ENCODE measurements around the gene ARHGEF17.

ARHGEF17 gene

GRCh38 chr11:73360743-73361369 is 52.8 kb downstream of the ARHGEF17 start:
- DNase-seq = no peak

- no peak for DNase-seq
Measured at GRCh38 chr11:73361953-73362776, 54.1 kb downstream of the ARHGEF17 start.

GRCh38 chr11:73363147-73363546 is 55.1 kb downstream of the ARHGEF17 start:
- DNase-seq = no peak

DNA sequence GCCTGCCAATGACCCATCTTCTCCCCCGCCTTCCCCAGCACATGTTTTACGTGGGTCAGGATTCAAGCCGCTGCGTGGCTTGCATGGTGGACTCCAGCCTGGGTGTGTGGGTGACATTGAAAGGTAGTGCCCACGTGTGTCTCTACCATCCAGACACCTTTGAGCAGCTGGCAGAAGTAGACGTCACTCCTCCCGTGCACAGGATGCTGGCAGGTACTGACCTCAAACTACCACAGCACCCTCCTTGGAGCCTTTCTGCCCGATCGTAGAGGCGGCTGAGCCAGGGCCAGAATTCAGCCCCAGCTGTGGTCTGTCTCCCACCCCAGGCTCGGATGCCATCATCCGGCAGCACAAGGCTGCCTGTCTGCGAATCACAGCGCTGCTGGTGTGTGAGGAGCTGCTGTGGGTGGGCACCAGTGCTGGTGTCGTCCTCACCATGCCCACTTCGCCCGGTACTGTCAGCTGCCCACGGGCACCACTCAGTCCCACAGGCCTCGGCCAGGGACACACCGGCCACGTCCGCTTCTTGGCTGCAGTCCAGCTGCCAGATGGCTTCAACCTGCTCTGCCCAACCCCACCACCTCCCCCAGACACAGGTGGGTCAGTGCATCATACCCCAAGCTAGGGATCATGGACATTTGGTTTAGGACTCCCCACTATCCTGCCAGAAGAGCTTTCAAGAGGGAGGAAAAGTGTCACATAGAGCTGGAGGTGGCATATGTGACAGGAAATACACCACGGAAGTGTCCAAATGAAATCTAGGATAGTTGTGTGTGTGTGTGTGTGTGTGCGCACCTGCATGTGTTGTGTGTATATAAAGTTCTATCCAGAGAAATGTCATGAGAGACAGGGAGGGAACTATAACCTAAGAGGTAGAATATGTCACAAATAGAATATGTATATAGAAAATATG is 57.5 kb downstream of the ARHGEF17 start:
- DNase-seq = no peak

DNA sequence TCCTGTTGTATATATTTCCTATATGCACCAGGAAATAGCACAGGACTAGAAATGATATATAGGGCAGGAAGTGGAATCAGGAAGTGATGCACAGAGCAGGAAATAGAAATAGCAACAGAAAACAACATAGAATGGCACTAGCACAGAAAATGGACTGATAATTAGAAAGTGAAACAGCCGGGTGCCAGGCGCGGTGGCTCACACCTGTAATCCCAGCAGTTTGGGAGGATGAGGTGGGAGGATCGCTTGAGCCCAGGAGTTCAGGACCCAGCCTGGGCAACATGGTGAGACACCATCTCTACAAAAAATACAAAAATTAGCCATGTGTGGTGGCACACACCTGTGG is 58.2 kb downstream of the ARHGEF17 start:
- DNase-seq = no peak

- DNase-seq = no peak
Measured at GRCh38 chr11:73366953-73367352, 58.9 kb downstream of the ARHGEF17 start.

GRCh38 chr11:73367482-73368024 is 59.5 kb downstream of the ARHGEF17 start:
- DNase-seq = peak; percentile 44

- DNase-seq = no peak
Measured at GRCh38 chr11:73372375-73372993, 64.4 kb downstream of the ARHGEF17 start.

GRCh38 chr11:73374151-73374550 is 66.1 kb downstream of the ARHGEF17 start:
- DNase-seq = no peak

DNA sequence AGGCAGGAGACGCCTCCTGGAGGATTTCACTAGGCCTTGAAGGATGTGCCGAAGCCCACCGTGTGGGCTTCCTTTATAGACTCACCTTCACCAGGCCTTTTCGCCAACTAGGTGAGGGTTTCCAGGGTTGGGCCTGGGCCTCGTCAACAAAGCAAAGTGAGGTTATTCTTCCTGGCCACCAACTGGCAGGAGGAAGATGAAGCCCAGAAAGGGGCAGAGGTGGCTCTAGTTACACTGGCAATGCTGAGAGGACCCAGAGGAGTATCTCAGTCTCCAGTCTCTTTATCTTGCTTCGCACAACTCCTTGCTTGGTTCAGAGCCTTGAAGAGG is 67.7 kb downstream of the ARHGEF17 start:
- no peak for DNase-seq

GRCh38 chr11:73376160-73376802 is 68.2 kb downstream of the ARHGEF17 start, which contains the start of gene RELT:
TSS of gene RELT (plus strand) at chr11:73376399. CDS start at chr11:73389137, 12,738 bp downstream.
- peak; percentile 94 for DNase-seq

DNA sequence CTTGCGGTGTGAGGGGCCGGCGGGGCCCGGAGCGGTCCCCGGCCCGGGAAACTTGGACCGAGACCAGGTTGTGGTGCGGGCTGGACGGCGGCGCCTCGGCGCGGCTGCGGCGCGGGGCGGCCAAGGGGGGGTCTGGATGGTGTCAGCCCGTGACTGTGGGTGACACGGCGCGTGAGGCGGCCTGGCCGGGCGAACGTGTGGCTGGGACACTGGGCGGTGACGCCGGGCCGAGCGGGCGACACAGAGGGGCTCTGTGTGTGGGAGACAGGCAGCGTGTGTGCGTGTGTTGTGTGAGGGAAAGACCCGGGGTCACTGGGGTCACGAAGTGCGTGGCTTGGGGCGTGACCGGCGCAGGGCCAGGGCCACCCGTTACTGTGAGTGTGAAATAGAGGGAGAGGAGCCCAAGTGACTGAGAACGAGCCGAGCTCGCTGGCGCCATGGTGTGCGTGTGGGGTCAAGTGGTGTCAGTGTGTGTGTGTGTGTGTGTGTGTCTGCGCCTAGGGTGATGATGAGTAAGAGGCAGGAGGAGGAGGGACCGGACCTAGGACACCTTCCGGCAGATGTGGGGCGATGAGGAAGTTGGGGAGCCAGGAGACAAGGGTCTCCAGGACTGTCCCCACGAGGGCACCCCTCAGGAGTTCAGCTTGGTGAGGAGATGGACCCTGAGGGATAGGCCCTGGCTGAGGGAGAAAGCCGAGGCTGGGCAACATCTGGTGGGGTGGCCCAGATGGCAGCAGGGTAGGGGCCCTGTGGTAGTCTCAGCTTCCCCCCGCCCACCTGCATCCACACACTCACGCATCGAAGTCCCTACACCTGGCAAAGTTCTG is 68.9 kb downstream of the ARHGEF17 start:
- DNase-seq = peak; percentile 76

DNA sequence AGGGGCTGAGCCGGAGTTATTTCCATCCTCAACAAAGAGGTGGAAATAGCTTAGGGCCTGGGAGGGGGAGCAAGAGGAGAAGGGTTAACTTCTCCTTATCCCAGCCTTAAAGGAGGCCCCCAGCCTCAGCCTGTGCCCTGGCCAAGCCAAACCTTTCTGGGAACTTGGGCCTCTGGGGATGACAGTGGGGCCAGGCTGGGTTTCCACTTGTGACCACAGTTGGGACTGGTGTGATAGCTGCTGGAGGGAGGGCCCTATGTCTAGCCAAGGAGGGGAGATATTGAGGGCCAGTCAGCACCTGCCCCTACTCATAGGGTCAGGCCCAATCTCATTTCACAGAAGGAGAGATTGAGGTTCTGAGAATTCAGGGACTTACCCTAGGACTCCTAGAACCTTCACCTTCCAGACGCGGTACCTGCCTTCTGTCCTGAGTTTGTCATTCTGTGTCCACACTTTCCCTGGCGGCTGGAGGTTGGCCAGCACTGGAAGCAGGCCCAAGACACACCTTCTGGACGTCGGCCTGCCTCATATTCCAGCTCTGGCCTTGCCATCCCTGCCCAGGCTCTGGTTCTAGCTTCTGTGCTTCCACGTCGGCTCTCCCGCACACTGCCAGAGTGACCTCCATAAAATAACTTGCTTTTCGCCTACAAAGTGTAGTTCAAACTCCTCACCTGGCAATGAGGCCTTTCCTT is 71.3 kb downstream of the ARHGEF17 start:
- no peak for DNase-seq

- DNase-seq = no peak
Measured at GRCh38 chr11:73380331-73380730, 72.3 kb downstream of the ARHGEF17 start.

DNA sequence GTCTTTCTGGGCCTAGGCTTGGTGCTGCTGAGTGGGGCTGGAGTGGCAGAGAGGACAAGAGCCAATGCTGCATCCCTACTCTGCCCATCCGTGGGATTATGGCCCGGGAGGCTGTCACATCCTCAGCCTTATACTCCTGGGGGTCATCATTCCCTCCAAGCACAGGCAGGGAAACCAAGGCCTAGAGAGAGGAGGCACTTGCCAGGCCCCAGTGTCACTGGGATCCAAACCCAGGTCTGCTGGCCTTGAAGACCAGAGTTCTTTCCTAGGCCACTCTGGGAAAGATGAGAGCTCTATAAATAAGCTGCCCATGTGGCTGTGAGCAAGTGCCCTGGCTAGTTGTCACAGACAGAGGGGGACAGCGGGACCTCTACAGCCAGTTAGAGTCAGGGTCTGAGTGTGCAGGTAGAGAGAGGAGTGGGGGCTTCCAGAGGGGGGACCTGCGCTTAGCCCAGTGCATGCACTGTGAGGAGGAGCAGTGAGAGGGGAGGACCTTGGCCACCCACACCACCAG is 72.9 kb downstream of the ARHGEF17 start:
- DNase-seq = no peak

DNA sequence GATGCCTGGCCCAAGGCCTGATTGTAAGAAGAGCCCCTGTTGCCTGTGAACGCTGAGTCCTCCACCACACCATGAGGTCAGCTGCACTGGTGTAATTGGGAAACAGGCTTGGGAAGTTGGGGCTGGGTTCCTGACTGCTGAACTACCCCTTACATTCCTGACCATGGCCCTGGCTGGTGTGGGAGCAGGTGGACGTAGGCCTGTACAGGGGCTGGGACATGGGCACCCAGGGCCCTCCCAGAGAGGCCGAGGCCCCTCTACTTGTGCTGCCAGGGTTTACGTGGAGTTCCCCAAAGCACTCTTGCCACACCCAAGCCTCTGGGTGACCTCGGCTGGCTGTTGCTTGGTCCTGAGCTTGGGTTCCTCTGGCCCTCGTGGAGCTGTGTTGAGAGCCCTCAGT is 73.5 kb downstream of the ARHGEF17 start:
- DNase-seq = no peak

DNA sequence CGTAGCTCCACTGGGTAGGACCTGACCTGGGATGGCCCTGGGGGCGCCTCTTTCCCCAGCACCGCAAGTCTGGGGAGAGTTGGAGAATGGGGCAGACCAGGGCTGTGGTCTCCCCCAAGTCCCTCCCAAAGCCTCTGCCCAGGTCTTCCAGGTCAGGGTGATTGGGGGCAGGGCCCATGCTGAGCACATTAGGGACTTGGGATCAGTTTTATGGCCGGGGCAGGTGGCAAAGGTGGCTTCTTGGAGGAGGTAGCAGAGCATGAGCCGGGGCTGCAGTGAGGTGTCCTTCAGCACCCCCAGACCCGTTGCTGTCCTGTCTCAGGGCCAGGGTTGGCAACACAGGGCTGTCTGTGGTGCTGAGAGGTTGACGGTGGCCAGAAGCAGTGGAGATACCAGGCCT is 74.1 kb downstream of the ARHGEF17 start:
- no peak for DNase-seq

DNA sequence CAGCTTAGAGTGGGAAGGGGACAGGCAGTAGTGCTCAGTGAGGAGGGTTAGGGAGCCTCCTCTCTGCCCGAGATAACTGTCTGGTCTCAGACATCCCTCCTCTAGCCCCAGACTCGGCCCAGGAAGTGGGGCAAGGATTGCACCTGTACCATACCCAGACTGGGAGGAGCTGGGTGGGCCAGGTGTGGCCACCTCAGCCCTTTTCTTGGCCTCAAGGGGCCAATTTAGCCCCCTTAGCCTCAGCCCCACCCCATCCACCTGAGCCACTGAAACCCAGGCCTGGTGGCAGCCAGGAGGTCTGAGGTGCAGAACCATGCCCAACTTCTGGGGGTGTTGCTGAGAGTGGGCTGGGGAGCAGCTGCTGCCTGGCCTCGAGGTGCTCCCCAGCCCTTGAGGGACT is 74.7 kb downstream of the ARHGEF17 start:
- no peak for DNase-seq

DNA sequence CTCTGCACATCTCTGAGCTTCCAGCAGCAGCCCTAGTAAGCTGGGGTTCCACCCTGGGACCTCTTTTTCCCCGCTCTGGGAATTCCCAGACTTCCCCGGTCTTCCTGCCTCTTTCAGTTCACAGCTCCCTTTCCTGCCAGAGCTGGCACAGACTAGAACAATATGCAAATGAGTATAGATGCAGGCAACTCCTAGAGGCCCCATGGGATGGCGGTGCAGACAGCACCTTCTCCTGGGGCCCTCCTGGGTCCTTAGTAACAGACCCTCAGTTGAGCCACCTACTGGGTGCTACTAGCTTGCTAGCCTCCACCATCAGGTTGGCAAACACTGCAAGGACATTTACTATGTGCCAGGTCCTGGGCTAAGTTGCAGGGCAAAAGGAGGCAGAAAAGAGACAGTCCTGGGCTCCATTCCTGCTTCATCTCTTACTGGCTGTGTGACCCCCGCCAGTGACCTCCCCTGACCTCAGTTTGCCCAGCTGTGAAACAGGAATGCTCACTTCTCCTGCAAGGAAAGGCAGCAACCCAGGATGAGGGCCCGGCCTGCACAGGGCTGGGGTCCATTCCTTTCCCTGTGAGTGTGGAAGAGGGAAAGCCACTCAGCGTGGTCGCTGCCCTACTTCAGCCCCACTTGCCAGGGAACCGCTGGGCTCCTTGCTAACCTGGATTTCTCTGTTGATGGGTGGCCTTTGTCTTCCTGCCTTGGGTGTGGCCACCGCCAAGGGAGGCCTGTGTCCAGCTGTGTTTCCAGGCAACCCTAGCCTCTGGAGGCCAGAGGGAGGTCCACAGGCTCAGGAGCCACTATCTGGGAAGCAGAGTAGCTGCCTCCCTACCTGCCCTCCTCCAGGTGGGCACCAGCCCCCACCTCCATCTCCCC is 75.4 kb downstream of the ARHGEF17 start:
- DNase-seq = no peak

DNA sequence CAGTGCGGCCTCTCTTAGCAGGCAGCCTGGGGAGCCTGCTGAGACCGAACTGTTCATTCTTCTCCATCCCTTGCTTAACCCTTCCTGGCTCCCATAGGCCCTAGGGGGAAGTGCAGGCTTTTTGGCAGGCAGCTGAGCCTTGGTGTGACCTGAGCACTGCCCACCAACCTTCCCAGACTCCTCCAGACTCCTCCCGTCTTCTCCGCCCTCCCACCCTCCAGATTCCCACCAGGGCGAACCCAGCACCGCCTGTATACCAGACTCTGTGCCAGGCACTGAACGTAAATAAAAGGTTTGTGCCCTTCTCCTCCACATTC is 76.0 kb downstream of the ARHGEF17 start:
- DNase-seq = no peak

Measured in activated CD4-positive, alpha-beta T cell treated with anti-CD3 and anti-CD28 coated beads for 48 hours (primary cell).